GM19395 (cell line): Measurements from ENCODE around the gene TSC2.
"Not testable (repeated sequence)": the region's sequence is repeated elsewhere in the genome, so short reads cannot be mapped to it uniquely, and the experiment has no call there.

Experiments
- ATAC-seq: cut with Tn5 transposase; IDR thresholded peaks from one replicate; pipeline ENCODE4 v1.9.1; 2021; ENCODE audit warnings: mild to moderate bottlenecking, moderate library complexity; ENCODE audit not compliant: unreplicated experiment

Gene TSC2

DNA sequence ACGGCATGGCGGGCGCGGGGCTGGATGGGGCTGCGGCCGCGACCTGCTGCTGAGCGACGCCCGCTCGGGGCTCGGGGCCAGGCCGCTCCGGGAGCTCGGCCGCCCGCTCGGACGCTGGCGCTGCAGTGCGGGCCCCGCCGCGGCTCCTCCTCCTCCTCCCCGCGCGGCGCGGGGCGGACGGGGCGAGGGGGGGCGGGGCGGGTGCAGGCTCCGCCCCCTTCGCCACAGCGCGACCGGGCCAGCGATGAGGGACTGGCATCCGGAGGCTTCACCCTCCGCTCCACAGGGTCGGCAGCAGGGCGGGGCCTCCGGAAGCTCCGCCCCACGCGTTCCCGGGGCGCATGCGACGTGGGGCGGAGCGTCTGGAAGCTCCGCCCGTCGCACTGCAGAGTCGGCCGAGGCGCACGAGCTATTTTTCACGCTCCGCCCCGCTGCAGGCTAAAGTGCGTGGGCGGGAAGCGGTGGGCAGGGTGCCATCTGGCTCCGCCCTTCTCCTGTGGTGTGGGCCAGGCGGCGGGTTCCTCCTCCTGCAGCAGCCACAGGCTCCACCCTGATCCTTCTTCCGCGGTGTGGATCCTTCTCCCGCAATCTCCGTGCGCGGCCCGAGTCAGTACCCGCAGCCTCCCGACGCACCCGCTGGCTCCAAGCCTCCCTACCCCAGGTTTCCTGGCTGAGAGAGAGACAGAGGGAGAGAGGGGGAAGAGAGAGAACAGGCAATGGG is 88.1 kb downstream of the TSC2 start, which contains the start of gene PKD1:
PKD1 (minus strand) TSS at position 129 of the 721 bp plus-strand sequence. CDS start 209 bp downstream, outside the sequence.
- not testable (repeated sequence) for ATAC-seq
